ENCODE measurements around the gene PRLH.

DNA sequence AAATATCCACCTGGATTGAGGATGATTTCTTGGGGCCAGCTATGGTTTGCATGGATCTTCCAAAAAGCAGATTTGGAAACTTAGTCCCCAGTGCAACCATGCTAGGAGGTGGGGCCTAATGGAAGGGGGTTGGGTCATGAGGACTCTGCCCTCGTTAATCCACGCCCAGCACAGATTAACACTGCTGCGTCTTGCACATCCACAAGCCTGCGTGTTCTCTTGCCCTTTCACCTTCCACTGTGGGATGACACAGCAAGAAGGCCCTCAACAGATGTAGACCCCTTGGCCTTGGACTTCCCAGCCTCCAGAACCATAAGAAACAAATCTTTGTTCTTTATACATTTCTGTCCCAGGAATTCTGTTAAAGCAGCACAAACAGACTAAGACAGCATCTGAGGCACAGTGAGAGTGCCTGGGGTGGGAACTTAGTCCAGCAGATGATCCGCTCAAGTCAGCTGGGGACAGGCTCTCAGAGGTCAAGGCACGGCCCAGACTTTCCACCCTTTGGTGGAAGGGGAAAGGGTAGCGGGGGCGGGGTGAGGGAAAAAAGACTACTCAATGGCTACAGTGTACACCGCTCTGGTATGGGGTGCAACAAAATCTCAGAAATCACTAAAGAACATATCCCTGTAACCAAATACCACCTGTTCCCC lies 21.8 kb downstream of the PRLH start:
- TF ChIP-seq, protein P1, sequence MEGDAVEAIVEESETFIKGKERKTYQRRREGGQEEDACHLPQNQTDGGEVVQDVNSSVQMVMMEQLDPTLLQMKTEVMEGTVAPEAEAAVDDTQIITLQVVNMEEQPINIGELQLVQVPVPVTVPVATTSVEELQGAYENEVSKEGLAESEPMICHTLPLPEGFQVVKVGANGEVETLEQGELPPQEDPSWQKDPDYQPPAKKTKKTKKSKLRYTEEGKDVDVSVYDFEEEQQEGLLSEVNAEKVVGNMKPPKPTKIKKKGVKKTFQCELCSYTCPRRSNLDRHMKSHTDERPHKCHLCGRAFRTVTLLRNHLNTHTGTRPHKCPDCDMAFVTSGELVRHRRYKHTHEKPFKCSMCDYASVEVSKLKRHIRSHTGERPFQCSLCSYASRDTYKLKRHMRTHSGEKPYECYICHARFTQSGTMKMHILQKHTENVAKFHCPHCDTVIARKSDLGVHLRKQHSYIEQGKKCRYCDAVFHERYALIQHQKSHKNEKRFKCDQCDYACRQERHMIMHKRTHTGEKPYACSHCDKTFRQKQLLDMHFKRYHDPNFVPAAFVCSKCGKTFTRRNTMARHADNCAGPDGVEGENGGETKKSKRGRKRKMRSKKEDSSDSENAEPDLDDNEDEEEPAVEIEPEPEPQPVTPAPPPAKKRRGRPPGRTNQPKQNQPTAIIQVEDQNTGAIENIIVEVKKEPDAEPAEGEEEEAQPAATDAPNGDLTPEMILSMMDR (conservative IDR thresholded peaks at IDR 0.05; ENCODE audit: low read length) = no peak
- TF ChIP-seq EZH2phosphoT487 (IDR thresholded peaks at IDR 0.05; ENCODE audit: borderline replicate concordance) = no peak
